ENCODE measurements around the gene BAZ1B.
"Not testable (repeated sequence)": the region's sequence is repeated elsewhere in the genome, so short reads cannot be mapped to it uniquely, and the experiment has no call there.

The BAZ1B gene

DNA sequence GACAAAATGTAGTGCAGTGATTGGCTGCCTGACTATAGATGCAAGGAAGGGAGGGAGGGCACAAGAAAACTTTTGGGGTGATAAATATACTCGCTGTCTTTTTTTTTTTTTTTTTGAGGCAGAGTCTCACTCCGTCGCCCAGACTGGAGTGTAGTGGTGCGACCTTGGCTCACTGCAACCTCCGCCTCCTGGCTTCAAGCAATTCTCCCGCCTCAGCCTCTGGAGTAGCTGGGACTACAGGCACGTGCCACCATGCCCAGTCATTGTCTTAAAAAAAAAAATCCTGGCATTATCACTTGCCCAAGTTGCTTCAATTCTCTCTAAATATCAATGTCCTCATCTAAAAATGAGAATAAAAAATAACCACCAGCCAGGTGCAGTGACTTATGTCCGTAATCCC lies 96.1 kb downstream of the BAZ1B start:
- no peak for DNase-seq (ENCODE audit: low read depth in 2 of 2)

DNA sequence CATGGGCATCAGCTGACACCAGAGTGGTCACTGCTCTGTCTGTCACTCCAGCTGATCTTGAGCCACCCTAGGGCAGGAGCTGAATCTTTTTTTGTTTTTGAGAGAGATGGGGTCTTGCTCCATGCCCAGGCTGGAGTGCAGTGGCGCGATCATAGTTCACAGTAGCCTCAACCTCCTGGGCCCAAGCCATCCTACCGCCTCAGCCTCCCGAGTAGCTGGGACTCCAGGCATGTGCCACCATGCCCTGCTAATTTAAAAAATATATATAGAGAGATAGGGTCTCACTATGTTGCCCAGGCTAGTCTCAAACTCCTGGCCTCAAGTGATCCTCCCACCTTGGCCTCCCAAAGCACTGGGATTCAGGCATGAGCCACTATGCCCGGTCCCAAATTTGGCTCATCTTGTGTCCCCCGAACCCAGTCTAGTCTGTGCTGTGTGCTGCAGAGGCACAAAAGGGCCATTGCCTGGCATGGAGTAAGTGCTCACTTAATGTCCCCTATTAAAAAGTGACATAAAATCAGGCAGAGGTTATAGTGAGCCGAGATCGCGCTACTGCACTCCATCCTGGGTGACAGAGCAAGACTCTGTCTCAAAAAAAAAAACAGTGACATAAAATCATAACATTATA lies 96.6 kb downstream of the BAZ1B start:
- no peak for DNase-seq (ENCODE audit: low read depth in 2 of 2)

DNA sequence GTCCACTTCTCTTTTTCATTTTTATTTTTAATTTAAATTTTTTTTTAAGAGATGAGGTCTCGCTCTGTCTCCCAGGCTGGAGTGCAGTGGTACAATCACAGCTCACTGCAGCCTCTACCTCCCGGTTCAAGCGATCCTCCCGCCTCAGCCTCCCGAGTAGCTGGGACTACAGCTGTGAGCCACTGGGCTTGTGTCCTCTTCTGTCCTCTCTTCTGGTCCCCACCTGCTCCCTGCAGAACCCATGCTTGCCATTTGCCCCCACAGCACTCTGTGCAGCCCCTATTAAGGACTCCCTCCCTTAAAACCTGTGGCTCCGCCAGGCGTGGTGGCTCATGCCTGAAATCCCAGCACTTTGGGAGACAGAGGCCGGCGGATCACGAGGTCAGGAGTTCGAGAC lies 97.6 kb downstream of the BAZ1B start:
- no peak for DNase-seq (ENCODE audit: low read depth in 2 of 2)

GRCh38 chr7:73423519-73424488 lies 98.3 kb downstream of the BAZ1B start:
- no peak for DNase-seq (ENCODE audit: low read depth in 2 of 2)

DNA sequence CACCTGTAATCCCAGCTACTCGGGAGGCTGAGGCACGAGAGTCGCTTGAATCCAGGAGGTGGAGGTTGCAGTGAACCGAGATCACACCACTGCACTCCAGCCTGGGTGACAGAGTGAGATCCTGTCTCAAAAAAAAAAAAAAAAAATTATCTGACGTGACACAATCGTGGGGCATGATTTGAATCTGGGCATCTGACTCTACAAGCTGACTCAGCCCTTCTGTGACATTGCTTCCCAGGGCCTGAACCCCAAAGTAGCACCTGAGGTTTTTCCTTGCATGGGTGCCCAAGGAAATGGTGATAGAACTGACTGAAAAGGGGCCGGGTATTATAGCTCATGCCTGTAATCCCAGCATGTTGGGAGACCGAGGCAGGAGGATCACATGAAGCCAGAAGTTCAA lies 101.5 kb downstream of the BAZ1B start:
- DNase-seq (ENCODE audit: low read depth in 2 of 2), result not testable (repeated sequence)

DNA sequence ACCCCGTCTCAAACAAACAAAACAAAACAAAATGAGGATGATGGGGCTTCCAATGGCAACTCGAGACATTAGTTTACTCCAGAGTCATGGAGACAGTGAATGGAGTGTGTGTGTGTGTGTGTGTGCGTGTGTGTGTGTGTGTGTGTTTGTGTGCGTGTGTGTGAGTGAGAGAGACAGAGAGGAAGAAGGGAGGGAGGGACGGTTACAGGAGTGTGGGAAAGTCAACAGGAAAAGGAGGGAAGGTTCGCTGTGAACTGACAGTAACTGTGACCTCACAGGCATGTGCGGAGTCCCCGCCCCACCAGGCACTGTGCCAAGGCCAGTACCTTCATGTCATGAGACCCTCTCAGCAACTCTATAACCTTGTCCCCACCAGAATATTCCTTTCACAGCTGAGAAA lies 102.1 kb downstream of the BAZ1B start:
- not testable (repeated sequence) for DNase-seq (ENCODE audit: low read depth in 2 of 2)

DNA sequence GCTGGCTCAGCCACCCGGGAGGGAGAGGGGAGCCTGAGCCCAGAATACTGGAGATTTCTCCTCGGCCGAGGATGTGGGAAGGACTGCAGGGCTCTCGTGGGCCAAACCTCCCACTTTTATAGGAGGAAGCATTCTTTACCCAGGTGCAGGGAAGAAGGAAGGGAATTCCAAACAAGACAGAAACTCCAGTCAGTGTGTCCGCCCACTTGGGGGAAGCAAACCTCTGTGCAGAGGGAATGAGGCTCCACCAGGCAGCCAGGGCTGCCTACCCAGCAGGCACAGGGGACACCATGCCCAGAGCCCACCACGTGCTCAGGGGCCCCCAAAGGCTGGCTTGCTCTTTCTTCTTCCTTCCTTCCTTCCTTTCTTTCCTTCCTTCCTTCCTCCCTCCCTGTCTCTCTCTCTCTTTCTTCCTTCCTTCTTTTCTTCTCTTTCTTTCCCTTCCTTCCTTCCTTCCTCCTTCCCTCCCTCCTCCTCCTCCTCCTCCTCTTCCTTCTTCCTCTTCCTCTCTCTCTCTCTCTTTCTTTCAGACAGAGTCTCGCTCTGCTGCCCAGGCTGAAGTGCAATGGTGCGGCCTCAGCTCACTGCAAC lies 103.9 kb downstream of the BAZ1B start:
- no peak for DNase-seq (ENCODE audit: low read depth in 2 of 2)

DNA sequence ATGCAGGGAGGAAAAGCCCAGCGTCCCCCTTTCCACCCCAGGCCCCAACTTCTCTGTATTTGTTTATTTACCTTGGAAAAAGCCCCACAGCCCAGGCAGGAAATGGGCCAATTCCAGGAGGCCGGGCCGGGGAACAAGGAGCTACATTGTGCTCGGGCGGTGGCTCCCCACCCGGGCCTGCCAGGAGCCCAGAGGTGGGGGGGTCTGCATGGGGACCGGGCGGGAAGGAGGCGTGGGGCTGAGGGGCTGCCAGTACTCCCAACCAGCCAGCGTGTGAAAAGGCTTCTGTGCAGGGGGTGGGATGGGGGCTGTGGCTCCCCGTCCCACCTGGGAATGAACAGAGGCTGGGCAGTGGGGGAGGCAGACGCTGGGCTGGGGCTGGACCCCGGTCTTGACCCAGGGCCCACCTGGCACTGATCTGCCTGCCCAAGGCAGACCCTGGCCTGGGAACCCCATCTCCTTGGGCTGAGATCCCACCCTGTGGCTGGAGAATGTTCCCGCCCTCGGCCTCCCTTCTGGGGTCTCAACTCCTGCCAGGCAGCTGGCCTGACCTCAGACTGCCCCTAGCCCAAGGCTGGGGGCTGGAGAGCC lies 111.5 kb downstream of the BAZ1B start:
- not testable (repeated sequence) for DNase-seq (ENCODE audit: low read depth in 2 of 2)

GRCh38 chr7:73404860-73405259 lies 117.2 kb downstream of the BAZ1B start:
- DNase-seq (ENCODE audit: low read depth in 2 of 2), result not testable (repeated sequence)

GRCh38 chr7:73399185-73400050 lies 122.7 kb downstream of the BAZ1B start:
- DNase-seq (ENCODE audit: low read depth in 2 of 2), result peak; percentile 46 to 59

GRCh38 chr7:73397521-73398281 lies 124.4 kb downstream of the BAZ1B start:
- no peak for DNase-seq (ENCODE audit: low read depth in 2 of 2)

- DNase-seq (ENCODE audit: low read depth in 2 of 2), result no peak
Observed at GRCh38 chr7:73395538-73396503, 126.3 kb downstream of the BAZ1B start.

DNA sequence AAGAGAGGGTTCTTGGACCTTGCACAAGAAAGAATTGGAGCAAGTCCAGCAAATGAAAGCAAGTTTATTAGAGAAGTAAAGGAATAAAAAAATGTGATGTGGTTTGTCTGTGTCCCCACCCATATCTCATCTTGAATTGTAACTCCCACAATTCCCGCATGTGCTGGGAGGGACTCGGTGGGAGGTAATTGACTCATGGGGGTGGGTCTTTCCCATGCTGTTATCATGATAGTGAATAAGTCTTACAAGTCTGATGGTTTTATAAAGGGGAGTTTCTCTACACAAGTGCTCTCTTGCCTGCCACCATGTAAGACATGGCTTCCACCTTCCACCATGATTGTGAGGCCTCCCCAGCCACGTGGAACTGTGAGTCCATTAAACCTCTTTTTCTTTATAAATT lies 127.7 kb downstream of the BAZ1B start:
- DNase-seq (ENCODE audit: low read depth in 2 of 2), result no peak

DNA sequence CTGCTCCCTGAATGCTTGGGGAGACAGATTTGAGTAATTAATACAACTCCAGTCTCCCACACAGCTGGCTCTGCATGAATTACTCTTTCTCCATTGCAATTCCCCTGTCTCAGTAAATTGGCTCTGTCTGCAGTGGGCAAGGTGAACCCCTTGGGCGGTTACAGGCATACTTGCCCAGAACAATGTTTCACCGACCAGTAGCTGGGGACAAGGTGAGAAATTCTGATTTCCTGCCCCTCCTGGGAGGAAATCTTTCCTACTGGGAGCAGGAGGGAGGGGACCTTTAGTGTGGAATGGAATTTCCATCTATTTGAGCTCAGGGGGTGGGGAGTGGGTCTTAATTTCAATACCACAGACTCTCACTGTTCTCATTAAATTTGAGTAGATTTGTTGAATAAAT lies 130.7 kb downstream of the BAZ1B start:
- DNase-seq (ENCODE audit: low read depth in 2 of 2), result no peak
